NCI-H1092 (cell line): Measurements from ENCODE around the gene ZNF665.
"Not testable (repeated sequence)": the region's sequence is repeated elsewhere in the genome, so short reads cannot be mapped to it uniquely, and the experiment has no call there.

Experiments used
- DNase-seq: peaks from one replicate; lab custom pipeline; 2025; lab: John Stamatoyannopoulos, UW

Gene ZNF665

DNA sequence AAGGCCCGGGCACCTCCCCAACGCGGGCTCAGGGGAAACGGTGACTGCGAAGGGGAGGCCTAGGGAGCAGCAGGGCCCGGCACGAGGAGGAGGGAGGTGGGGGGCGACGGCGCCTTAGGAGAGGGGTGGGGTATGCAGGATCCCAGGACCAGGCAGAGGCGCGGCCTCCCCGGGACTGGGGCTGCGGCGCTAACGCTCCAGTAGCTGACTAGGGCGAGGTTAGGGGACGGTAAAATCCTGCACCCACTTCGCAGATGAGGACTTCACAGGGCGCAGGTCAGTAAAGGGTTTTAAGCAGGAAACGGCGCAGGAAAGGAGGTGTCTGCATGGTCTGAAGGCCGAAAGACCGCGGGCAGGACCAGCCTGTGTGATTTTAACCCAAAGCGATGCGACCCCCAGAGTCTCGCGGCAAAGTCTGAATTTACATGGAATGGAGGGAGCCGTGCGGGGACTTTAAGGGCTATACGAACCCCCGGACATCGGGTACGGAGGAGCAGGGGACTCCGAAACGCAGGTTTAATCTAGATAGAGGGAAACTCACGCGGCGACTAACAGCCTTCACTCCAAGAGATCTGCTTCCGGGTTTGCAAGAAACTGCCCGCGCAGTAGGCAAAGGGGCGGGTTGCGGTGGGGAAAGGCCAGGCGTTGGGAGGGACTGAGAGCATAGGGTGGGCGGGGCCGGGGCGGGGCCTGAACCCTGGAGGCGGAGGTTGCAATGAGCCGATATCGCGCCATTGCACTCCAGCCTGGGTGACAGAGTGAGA is at the start of gene ZNF665:
Gene ZNF665 (minus strand): TSS at position 588 of the 764 bp plus-strand sequence. CDS start 10,460 bp downstream, outside the sequence.
- peak; percentile 78 for DNase-seq

- no peak for DNase-seq
These were observed 44.1 kb upstream of the ZNF665 start for GRCh38 chr19:53237114-53237777.

GRCh38 chr19:53224606-53225005 is 31.4 kb upstream of the ZNF665 start:
- DNase-seq, result no peak

DNA sequence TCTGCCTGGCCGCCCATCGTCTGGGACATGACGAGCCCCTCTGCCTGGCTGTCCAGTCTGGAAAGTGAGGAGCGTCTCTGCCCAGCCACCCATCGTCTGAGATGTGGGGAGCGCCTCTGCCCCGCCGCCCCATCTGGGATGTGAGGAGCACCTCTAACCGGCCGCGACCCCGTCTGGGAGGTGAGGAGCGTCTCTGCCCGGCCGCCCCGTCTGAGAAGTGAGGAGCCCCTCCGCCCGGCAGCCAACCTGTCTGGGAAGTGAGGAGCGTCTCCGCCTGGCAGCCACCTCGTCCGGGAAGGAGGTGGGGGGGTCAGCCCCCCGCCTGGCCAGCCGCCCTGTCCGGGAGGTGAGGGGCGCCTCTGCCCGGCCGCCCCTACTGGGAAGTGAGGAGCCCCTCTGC is 29.6 kb upstream of the ZNF665 start:
- not testable (repeated sequence) for DNase-seq

DNA sequence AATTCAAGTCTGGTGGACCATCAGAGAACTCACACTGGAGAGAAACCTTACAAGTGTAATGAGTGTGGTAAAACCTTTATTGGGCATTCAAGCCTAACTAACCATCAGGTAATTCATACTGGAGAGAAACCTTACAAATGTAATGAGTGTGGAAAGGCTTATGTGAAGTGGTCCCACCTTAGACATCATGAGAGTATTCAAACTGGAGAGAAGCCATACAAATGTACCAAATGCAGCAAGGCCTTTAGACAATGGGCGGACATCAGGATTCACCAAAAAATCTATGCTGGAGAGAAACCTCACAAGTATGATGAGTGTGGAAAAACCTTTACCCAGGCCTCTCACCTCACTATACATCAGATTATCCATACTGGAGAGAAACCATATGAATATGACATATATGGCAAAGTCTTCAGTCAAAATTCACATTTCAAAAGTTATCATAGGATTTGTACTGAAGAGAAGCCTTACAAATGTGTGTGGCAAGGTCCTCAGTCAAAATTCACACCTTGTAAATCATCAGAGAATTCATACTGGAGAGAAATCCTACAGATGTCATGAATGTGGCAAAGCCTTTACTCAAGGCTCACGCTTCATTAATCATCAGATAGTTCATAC is 19.7 kb upstream of the ZNF665 start:
- no peak for DNase-seq

- DNase-seq, result not testable (repeated sequence)
These were observed 18.4 kb upstream of the ZNF665 start for GRCh38 chr19:53211554-53211953.

DNA sequence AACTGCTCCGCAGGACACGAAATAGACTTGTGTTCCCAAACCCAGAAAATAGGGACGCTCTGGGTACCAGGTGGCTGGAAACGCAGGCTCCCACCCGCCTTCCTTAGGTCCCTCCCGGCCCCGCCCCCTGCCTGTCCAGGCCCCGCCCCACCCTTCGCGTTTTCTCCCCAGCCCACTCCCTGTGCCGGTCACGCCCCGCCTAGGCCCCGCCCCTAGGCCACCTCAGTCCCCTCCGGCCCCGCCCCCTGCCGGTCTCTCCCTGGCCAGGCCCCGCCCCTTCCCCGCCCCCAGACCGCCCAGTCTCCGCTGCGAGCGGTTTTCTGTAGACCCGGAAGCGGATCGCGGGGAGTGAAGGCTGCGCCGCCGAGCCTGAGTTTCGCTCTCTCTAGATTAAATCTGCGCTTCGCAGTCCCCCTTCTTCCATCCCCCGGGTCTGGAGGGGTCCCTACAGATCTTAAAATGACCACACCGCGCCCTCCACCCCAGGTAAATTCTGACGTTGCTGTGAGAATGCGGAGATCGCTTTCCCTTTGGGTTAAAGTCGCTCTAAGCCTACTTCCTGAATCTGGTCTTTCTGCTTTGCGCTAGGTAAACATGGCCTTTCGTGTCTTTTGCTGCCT is 3.7 kb upstream of the ZNF665 start:
- DNase-seq, result peak; percentile 93

- peak; percentile 58 for DNase-seq
These were observed 2.2 kb upstream of the ZNF665 start for GRCh38 chr19:53195265-53195903.

DNA sequence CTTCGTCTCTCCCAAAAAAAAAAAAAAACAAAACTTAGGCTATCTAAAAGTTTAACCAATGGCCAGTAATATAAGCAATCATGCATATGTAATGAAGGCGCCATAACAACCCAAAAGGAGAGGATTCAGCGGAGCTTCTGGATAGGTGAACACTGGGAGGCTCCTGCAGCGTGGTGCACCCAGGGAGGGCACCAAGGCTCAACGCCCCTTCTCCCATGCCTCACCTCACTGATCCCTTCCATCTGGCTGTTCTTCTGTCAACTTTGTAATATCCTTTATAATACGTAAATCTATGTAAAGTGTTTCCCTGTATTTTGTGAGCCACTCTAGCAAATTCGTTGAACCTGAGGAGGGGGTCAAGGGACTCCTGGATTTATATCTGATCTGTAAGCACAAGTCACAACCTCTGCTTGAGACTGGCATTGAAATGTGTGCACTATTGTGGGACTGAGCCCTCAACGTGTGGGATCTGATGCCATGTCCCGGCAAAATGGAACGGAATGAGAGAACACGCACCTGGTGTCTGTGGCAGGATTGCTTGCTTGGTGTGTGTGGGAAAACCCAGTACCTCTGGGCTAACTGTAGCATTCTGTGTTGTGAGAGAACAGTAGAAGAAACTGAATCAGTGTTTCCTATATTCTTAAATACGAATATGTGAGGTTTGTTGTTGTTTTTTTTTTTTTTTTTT is 521 bp upstream of the ZNF665 start:
- DNase-seq, result no peak

GRCh38 chr19:53190253-53190652 is 2.9 kb downstream of the ZNF665 start:
- DNase-seq, result no peak

- DNase-seq, result not testable (repeated sequence)
These were observed 3.4 kb downstream of the ZNF665 start for GRCh38 chr19:53189691-53190198.

DNA sequence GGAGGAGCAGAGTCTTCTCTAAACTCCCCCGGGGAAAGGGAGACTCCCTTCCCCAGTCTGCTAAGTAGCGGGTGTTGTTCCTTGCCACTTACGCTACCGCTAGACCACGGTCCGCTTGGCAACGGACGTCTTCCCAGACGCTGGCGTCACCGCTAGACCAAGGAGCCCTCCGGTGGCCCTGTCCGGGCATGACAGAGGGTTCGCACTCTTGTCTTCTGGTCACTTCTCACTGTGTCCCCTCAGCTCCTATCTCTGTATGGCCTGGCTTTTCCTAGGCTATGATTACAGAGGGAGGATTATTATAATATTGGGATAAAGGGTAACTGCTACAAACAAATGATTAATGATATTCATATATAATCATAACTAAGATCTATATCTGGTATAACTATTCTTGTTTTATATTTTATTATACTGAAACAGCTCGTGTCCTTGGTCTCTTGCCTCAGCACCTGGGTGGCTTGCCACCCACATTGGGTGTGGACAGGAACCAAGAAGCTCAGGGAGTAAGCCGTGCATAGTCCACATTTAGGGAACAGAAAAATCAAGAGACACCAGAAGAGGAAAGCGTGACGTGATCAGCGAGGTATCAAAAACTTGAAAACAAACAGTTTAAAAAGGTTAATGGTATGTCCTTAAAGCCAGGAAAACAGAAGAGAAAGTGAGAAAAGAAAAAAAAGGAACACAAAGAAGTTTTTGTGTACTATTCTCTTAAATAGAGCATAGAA is 7.8 kb downstream of the ZNF665 start:
- not testable (repeated sequence) for DNase-seq

DNA sequence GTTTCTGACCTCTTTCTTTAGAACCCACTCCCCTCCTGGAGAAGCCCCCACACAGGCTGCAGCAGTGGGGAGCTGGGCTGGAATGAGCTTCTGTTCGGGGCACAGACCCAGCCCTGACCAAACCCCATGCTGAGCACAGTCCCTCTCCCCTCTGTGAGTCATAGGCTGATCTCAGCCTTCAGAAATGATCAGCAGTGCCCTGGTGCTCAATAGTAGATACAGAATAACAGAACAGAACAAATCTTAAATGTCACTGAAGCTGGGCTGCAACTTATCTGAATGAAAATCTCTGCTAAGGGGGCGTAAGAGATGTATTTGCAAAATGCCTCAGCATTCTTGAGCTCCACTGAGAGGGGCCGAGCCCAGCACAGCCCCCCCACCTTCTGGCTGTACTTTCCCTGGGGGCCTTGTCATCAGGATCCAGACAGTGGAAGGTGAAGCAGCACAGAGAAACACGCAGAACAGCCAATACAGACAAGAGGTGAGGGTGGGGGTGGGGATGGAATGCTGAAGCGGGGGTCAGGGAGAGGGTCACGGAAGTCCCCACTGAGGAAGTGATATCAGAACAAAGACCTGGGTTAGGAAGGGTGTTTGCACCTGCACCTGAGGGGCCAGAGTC is 9.9 kb downstream of the ZNF665 start:
- no peak for DNase-seq

GRCh38 chr19:53182202-53182601 is 11.0 kb downstream of the ZNF665 start:
- no peak for DNase-seq

DNA sequence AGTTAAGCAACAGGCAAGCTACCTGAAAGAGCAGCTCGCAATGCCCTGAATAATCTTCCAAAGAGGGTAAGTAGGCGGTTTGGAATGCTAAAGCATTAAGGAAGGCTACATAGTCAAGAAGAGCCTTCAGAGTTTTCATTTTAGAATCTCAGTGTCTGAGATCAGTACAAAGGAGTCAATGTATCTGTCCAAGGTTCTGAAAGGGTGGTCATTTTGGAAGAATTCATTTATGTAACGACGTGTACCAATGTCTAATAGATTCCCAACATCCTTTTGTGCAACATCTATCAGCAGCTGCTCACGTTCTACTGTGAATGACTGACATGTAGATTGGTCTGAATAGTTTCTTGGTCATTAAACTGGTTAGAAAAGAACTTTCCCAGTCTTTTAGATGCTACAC is 15.2 kb downstream of the ZNF665 start:
- no peak for DNase-seq

DNA sequence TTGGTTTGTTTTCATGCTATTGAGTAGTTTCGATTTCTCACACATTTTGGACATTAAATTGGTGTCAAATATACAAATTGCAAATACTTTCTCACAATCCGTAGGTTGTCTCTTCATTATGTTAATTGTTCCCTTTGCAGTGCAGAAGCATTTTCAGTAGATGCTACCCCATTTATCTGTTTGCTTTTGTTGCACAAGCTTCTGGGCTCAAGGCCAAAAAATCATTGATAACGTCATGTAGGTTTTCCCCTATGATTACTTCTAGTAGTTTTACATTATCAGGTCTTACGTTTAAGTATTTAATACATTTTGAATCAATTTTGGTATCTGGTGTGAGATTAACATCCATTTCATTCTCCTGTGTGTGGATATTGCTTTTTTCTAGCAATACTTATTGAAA is 20.3 kb downstream of the ZNF665 start:
- DNase-seq, result no peak

DNA sequence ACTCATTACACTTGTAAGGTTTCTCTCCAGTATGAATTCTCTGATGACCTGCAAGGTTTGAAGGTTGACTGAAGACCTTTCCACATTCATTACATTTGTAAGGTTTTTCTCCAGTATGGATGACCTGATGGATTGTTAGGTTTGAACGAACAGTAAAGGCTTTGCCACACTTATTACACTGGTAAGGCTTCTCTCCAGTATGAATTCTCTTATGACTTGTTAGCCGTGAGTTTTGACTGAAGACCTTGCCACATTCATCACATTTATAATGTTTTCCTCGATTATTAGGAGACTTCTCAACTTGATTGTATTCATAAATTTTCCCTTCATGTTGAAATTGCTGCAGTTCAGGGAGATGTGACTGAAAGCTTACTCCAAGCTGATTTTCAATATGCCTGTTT is 27.5 kb downstream of the ZNF665 start:
- DNase-seq, result no peak

GRCh38 chr19:53161123-53161522 is 32.0 kb downstream of the ZNF665 start:
- no peak for DNase-seq

DNA sequence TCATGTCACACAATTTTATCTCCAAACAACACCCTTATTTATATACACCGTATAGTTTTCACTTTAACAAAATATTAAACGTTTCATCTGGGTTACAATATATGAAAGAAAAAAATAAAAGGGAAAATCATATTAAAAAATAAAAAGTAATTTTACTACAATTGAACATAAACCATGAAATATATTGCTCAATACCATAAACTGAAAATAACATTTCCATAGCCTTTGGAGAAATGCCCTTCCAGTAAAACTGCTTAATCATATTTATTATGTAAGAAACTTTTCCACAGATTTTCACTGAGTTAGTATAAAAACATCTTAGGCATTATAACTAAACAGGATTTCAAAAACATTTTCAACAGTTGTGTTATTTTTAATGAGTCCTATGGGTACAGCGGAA is 32.8 kb downstream of the ZNF665 start:
- no peak for DNase-seq

DNA sequence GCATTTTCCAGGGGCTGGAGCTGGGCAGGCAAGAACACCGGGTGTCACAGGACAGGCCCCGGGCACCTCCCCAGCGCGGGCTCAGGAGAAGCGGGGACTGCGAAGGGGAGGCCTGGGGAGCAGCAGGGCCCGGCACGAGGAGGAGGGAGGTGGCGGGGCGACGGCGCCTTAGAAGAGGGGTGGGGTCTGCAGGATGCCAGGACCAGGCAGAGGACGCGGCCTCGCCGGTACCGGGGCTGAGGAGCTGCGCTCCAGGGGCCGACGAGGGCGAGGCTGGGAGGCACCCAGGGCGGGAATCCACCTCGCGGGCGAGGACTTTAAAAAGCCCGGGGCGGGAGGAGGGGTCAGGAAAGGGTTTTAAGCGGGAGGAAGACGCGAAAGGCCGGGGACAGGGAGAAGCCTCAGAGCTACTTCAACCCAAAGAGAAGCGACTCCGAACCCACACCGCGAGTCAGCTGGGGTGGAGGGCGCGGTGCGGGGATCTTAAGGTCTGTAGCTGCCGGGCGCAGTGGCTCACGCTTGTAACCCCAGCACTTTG is 35.0 kb downstream of the ZNF665 start:
- DNase-seq, result no peak
